GM04503 (cell line): ENCODE measurements around the gene LMAN2L.
"Not testable (repeated sequence)": the region's sequence is repeated elsewhere in the genome, so short reads cannot be mapped to it uniquely, and the experiment has no call there.

Experiments used
- DNase-seq: peaks from one replicate; pipeline ENCODE4 v3.0.0-alpha.2; 2012; ENCODE audit warnings: low read depth

Gene LMAN2L

DNA sequence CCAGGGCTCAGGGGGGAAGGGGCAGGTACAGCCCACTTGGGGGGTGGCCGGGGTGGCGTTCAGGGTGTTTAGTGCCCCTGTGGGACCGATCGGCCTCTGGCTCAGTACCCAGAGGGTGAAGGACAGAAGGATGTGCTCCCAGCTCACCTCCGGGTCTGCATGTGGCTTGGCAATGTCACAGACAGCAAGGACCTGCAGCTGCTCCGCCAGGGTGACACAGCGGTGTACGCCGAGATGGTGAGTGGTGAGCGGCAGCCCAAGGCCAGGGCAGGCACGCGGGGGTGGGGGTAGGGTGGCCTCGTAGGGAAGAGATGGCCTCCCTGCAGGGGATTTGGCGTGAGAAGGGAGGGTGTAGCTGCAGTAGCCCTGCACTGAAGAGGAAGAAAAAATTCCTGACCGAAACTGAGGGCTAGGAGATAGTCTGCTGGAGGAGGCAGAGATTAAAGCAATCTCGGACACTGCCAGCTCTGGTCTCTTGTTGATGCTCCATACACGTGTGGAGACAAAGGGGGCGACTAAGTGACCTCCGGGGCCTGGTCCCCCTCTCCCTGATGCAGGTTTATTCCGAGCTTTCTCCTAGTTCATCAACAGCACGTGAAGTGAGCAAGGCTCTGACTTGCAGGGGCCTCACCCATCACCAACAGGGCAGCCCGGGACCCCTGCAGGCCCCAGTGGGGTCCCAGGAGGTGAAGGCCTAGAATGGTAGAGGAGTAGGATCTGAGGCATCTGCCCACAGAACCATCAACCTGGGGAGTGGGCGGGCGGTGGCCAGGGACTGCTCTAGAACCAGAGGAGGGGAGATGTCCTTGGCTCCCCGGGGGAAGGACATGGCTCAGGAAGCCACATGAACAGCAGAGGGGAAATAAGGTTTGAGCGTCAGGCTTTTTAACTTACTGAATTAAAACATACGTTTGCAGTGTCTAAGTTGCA is 51.9 kb downstream of the LMAN2L start:
- DNase-seq, result no peak

DNA sequence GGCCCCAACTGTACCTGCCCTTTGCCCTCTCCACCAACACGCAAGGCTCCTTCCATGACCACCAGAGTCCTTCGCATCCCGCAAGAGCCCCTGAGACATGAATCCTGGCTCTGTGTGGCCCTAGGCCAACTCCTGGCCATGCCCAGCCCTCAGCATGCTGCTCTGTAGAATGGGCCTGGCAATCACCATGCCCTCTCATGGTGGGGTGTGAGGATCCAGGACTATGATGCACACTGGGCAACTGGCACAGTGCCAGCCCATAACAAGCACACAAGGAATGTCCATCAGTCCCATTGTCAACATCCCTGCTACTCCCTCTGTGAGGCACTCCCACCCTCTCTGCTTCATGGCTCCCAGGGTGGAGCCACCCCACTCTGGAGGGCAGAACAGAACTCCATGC is 52.6 kb downstream of the LMAN2L start:
- no peak for DNase-seq

DNA sequence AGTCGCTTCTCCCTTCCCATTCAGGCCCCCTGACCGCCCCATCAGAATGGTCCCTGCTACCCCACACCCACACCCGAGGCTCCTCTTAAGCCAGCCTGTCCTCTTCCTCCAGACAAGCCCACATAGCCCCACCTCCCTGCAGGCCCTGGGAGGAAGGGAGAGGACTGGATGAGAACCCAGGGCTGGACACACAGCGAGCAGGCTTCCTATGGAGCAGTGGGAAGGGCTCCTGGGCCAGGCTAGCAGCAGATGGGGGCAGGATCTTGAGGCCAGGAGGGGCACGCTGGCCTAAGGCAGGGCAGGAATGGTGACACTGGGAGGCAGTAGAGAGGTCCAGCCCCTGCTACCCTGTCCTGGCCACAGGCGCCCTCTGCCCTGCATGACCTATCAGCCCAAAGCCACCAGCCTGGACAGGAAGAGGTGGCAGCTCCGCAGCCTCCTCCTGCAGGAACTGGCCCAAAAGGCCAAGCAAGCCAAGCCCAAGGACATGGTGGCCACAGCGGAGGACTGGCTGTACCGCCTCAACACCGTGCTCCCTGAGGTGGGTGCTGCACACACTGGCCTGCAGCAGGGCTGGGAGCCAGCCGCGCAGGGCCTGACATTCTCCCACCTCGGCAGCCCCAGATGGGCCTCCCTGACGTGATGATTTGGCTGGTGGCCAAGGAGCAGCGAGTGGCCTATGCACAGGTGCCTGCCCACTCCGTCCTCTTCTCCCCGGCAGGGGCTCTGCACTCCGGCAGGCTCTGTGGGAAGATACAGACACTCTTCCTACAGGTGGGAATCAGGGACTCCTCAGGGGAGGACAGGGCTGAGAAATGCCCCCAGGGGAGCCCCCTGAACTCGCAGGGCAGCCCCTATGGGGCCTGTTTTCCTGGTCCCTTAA is 54.0 kb downstream of the LMAN2L start:
- DNase-seq, result no peak

DNA sequence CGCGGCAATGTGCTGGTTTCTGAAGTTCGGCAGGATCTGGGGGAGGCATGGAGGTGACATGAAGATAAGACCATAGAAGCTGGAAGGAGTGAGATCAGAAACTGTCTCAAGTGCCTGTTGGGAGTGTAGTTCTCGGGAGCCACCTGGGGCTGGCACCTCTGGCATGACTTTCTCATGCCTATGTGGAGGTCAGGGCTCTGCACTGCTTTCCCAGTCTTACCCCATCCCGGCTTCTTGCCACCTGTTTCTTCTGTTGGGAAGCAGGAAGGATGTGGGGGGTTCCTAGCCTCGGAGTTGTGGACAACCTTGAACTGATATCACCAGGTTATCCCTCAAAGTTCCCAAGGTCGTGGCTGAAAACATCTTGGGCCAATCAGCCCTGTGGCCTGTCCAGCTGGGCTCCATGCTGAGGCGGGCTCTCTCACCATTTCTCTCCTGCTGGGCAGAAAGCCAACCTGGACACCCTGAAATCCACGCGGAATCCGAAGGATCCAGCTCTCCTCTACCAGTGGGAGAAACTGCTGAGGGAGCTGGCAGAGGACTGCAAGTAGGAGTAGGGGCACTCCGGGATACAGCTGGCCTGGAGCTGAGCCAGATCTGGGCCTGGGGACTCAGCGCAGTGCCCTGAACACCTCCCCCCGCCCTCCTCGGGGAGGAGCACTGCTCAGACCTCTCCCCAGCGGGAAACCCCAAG is 54.8 kb downstream of the LMAN2L start:
- no peak for DNase-seq

DNA sequence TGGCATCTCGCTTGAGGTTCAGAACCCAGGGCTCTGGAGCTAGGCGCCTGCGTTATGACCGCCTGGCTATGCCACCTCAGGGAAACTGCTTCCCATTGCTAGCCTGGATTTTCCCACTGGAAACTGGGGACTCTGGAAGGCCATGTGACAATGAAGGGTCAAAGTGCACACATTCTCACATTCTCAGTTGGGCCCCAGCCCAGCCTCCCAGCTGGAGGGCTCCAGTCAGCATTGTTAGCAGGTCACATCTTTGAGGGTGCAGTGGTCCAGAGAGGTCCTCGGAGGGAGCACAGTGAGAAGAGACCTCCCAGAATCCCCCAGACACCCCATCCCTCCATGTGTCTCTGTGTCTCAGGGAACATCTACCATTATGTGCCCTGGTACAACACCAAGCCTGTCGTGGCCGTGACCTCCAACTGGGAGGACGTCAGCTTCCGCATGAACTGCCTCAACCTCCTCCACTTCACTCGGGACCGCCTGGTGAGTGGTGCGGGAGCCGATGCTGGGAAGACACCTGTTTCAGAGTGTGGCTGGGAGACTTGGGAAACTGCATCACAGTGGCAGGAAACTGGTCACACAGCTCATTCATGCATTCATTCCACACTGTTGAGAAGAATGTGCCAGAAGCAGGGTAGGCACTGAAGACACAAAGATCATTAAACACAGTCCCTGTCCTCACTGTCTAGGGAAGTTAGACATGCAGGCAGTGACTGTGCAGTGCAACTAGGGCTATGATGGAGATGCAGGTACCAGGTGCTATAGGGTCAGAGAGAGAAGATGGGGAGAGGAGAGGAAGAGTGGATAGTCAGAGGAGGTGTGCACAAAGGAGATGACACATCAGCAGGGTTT is 55.7 kb downstream of the LMAN2L start:
- no peak for DNase-seq

DNA sequence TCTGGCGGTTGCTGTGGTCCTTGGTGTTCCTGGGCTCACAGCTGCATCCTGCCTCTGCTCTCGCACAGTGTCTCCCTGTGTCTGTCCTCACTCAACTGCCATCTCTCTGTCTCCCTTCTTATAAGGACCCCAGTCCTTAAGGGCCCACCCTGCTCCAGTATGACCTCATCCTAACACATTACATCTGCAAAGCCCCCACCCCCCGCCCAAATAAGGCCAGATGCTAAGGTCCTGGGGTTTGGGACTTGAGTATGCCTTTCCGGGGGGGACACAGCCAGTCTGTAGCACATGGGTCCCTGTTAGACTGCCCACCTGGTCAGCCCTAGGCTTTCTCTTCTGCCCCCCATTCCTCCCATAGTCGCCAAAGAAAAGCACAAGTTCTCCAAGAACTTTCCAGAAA is 56.6 kb downstream of the LMAN2L start:
- DNase-seq, result no peak

DNA sequence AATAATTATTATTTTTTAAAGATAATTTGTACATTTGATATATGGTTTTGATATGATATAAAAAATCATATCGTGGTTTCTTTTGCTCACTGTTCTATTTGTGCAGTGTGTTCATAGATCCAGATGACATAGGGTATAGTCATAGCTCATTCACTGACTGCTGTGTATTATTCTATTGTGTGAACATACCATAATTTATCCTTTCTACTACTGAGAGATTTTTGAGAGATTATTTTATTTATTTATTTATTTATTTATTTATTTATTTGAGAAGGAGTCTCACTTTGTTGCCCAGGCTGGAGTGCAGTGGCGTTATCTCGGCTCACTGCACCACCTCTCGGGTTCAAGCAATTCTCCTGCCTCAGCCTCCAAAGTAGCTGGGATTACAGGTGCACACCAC is 58.3 kb downstream of the LMAN2L start:
- DNase-seq, result no peak

DNA sequence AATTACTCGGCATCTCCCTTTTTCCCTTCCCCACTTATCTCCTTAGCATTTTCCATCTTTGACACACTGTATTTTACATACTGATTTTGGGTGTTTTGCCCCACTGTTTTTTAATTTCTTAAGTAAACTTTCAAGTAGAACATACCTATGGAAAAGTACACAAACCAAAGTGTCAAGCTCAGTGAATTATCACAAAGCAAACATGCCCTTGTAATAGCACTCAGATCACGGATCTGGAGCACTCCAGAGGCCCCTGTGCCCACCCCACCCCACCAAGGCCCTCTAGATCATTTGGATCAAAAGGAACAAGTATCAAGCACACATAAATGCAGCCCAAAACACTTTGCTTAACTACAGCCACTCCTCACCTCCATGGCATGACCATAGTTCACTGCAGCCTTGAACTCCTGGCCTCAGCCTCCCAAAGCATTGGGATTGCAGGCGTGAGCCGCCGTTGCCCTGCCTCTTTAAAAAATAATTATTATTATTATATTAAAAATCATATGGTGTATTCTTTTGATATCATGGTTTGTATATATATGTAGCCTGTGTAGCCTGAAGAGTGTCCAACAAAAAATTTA is 59.2 kb downstream of the LMAN2L start:
- DNase-seq, result no peak

DNA sequence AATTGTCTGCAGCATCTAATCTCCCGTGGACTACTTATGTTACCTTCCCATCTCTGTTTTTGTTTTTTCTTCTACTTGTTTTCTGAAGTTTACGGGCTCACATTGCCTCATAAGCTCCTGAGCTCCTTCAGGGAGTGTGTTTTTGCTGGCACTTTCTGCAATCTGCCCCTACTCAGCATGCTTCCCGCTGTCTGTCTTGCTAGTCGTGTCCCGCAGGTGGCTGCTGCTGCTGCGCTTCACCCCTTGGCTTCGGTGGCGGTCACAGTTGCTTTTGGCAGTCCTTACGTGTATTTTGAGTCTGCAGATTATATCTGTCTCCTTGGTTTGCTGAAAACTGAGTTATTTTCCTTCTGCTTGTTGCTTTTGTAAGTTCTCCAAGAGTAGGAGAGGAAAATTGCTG is 60.0 kb downstream of the LMAN2L start:
- no peak for DNase-seq

DNA sequence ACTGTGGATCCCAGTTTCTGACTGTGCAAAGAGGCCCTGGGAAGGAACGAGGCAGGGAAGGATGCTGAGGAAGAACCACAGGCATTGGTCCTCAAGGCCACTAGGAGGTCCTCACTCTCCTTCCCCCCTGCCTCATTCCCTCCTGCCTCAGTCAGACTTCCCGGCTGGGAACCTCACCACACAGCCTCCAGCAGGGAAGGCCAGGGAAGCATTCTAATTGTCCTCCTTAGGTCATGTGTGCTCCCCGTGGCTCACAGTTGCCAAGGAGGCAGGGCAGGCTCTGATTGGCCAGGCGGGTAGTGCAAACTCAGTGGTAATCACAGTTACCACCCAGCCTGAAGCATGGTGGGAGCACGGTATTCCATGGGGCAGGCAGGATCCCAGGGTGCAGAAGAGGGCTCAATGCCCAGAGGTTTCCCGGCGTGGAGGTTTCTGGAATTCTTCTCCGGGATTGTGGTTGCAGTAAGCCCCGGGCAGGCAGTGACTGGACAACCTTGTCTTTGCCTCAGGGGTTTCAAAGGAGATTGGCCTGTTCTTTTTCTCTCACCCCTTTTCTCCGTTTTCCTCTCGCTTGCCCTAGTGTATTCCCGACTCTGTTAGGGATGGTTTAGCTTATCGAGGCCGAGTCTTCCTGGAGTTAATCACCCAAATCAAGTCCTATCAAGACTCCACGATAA is 70.2 kb downstream of the LMAN2L start:
- no peak for DNase-seq

DNA sequence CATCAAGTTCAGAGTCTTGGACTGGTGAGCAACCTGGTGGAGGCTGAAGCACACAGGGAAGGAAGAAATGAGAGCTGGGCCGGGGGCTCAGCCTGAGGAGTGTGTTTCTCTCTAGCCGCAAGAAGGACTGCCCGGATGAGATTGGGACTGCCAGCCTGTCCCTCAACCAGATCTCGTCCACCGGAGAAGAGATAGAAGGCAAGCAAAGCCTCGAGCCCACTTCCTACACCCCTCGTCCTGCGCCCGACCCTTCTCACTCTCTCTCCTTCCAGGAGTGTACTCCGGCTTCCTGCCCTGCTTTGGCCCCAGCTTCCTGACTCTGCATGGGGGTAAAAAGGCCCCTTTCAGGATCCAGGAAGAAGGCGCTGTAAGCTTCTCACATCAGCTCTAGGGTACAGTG is 71.1 kb downstream of the LMAN2L start:
- no peak for DNase-seq

DNA sequence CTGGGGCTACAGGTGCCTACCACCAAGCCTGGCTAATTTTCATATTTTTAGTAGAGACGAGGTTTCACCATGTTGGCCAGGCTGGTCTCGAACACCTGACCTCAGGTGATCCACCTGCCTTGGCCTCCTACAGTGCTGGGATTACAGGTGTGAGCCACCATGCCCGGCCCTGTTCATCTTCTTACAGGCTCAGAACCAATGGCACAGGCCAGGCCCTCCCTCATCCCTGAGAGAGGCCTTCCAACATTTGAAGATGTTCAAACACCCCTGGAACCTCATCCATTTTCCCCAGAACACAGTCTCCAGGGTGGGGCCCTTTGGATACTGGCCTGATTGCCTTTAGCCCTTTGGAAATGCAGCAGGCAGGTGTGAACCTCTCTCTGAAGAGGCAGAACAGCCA is 74.1 kb downstream of the LMAN2L start:
- not testable (repeated sequence) for DNase-seq

DNA sequence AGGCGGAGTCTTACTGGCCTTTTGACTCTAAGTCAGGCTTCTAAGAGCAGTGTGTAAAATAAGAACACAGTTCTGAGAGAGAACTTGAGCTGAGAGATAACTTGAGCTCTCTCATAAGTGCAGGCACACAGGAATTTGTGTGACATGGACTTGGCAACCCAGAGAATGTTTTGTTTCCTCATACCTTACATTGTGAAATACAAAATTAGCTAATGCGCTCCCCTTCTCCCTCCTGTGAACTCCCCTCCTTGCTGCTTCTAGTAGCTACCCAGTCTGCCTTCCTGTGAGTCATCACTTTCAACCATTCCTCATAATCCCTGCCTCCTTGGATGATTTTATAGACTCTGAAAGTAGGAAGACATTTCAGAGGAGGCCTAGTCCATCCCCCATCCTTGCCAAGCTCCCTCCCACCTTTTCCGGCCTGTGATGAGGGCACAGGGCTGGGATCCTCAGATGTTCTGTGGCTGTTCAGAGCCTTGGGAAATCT is 74.7 kb downstream of the LMAN2L start:
- DNase-seq, result peak; percentile 100

DNA sequence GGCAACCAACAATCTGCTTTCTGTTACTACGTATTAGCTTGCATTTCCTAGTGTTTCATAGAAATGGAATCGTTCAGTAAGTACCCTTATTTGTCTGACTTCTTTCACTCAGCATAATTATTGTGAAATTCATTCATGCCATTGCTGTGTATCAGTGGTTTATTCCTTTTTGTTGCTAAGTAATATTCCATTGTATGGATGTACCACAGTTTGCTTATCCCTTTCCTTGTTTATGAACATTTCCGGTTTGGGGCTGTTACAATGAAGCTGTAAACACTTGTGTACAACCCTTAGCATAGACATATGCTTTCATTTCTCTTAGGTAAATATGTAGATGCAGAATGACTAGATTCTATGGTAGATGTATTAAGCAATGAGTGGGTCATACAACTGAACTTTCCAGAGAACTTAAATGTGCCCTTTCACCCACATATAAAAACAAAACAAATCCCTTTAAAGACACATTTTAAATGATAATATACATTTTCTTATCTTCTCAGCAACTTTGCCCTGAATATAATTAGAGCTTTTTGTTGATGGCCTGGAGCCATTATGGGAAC is 75.4 kb downstream of the LMAN2L start:
- DNase-seq, result no peak

DNA sequence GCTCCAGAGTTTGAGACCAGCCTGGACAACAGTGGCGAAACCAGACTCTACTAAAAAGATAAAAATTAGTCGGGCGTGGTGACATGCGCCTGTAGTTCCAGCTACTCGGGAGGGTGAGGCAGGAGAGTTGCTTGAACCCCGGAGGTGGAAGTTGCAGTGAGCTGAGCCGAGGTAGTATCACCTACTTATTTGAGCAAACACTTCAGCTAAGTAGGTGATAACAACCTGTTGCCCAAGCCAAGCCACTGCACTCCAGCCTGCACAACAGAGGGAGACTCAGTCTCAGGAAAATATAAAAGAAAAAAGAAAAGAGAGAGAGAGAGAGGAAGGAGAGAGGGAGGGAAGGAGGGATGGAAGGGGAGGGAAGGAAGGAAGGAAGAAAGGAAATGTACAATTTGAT is 76.0 kb downstream of the LMAN2L start:
- no peak for DNase-seq

DNA sequence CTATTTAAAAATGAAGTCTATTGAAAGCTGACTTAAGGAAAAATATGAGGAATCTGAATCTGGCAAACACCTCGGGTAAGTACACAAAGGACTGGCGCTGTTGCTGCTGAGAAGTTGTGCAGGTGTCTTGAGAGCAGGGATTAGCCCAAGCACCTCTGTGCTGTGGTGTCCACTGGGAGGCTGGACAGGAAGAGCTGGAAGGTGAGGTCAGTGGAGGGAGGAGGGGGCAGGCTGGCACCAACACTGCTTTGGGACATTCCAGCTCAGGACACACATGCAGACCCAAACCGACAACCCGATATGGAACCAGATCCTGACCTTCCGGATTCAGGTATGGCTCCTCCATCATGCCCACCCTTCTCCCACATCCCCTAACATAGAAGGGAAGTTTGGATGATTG is 76.7 kb downstream of the LMAN2L start:
- DNase-seq, result no peak

DNA sequence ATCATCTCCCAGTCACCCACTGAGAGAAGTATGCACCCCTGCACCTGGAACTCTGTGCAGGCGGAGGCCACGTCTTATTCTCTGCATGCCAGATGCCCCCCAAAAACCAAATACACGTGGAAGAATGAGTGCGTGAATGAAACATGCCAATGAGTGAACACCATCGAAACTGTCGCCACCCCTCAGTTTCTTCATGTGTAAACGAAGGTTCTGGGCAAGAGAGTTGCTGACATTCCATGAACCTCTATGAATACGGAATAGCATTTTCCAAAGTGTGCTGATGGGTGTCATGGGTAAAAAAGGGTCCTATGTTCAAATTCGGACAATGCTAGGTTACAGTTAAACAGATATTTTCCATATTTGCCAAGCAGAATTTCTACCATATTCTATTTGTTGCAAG is 77.5 kb downstream of the LMAN2L start:
- no peak for DNase-seq

DNA sequence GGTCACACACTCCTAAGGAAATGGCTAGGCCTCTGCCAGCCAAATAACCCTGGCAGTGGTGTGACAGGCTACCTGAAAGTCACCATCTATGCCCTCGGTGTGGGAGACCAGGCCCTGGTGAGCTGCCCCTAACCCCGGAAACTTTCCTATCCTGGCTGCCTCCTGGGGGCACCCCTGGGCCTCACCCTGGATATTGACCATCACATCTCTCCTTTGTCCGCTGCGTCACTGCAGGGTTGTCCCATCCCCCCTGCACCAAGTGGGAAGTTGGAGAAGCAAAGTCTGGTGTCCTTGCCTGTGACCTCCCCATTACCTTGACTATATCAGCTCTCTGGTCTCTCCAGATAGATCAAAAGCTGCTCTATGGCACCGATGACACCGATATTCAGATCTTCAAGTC is 78.5 kb downstream of the LMAN2L start:
- DNase-seq, result no peak

DNA sequence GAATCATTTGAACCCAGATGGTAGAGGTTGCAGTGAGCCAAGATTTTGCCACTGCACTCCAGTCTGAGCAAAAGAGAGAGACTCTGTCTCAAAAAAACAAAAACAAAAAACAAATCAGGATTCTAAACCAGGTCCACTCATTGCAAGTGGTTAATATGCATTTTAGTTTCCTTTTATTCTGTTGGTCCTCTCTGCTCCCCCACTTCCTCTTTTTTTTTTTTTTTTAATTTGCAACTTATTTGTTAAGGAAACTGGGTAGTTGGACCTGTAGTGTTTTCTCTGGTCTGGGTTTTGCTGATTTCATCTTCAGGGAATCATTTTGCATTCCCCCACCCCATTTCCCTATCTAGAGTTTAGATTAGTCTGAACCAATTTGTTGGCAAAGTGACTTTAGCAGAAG is 83.3 kb downstream of the LMAN2L start:
- no peak for DNase-seq
